Measurements from ENCODE around the gene HS3ST5.

Gene HS3ST5

DNA sequence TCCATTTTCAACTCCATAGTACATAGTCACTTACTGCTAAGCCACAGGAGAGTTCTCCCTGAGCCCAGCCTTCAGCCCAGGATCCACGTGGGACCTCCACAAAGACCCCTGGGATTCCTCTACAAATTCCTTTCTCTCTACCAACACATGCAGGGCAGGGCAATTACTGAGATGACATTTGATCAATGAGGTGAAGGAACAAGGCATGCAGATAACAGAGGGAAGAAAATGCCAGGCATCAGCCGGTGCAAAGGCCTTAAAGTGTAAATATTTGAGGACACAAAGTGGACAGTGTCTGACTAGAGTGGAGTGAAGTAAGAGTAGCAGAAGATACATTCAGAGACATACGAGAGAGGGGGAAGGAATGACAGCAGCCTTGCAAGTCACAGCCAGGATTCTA, 70.2 kb downstream of the HS3ST5 start:
- H3K4me3 Mint-ChIP-seq = no peak overlapping the region
- H3K9me3 Mint-ChIP-seq = no peaks in the 10 kb centered on the region
- H3K27me3 Mint-ChIP-seq (ENCODE audit: low read depth) = no peaks in the 10 kb centered on the region
- no peaks in the 10 kb centered on the region for H3K4me1 Mint-ChIP-seq
- no peak overlapping the region for H3K27ac Mint-ChIP-seq
- no peaks in the 10 kb centered on the region for H3K36me3 Mint-ChIP-seq (ENCODE audit: low read depth)
- no peak for TF ChIP-seq CTCF (IDR thresholded peaks at IDR 0.05; ENCODE audit: unreplicated experiment in 3 of 3)

- no peaks in the 10 kb centered on the region for H3K36me3 Mint-ChIP-seq (ENCODE audit: low read depth)
- no peak overlapping the region for H3K27ac Mint-ChIP-seq
- H3K4me3 Mint-ChIP-seq = no peak overlapping the region
- TF ChIP-seq CTCF (IDR thresholded peaks at IDR 0.05; ENCODE audit: unreplicated experiment in 3 of 3) = no peak
- H3K27me3 Mint-ChIP-seq (ENCODE audit: low read depth) = no peaks in the 10 kb centered on the region
- H3K4me1 Mint-ChIP-seq = no peaks in the 10 kb centered on the region
- H3K9me3 Mint-ChIP-seq = no peaks in the 10 kb centered on the region
These were observed 71.4 kb downstream of the HS3ST5 start for GRCh38 chr6:114271405-114271804.

DNA sequence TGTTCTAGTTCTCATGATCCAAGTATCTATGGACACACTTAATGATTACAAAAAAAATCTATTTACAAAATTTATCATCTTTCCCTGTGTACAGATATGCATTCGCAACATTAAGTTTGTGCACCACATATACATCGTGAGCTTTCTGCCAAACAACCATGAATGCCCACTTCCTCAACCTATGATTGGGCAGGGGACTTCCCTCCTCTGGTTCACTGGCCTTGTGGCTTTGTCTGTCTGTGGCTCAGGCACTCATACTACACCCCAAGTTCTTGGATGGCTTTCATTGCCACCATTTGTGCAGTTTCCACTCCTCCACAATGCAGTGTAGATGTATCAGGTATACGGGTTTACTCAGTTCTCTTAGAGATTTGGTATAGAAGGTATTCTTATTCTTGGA, 74.9 kb downstream of the HS3ST5 start:
- Mint-ChIP-seq H3K4me1 (no peaks in the 10 kb centered on the region), H3K9me3 (no peaks in the 10 kb centered on the region), H3K27me3 (ENCODE audit: low read depth) (no peaks in the 10 kb centered on the region), H3K4me3 (no peak overlapping the region), H3K27ac (no peak overlapping the region), H3K36me3 (ENCODE audit: low read depth) (no peaks in the 10 kb centered on the region)
- TF ChIP-seq CTCF (IDR thresholded peaks at IDR 0.05; ENCODE audit: unreplicated experiment in 3 of 3) = no peak

DNA sequence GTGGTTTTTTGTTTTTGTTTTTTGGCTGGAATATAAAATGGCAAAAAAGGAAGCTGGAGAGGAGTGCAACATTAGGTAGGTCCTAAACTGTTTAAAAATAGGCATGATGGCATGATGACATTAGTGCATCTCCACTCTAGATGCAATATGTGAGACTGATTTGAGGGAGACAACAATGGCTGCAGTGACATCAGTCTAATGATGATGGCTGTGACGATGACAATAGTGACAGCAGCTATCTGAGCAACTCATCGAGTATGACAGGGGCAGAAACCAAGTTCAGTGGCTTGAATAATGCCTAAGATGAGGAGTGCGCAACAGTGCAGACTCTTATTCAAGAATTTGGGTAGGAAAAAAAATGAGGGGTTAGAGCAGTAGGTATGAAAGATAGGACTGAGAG, 82.0 kb downstream of the HS3ST5 start:
- Mint-ChIP-seq H3K4me1 (no peaks in the 10 kb centered on the region), H3K36me3 (ENCODE audit: low read depth) (no peaks in the 10 kb centered on the region), H3K27me3 (ENCODE audit: low read depth) (no peaks in the 10 kb centered on the region), H3K9me3 (peaks cover 5% of the 10 kb centered on the region), H3K4me3 (no peak overlapping the region), H3K27ac (no peak overlapping the region)
- TF ChIP-seq CTCF (IDR thresholded peaks at IDR 0.05; ENCODE audit: unreplicated experiment in 3 of 3) = no peak

GRCh38 chr6:114258376-114258775, 84.4 kb downstream of the HS3ST5 start:
- no peaks in the 10 kb centered on the region for H3K4me1 Mint-ChIP-seq
- peaks cover 8% of the 10 kb centered on the region for H3K9me3 Mint-ChIP-seq
- TF ChIP-seq CTCF (IDR thresholded peaks at IDR 0.05; ENCODE audit: unreplicated experiment in 3 of 3) = no peak
- H3K36me3 Mint-ChIP-seq (ENCODE audit: low read depth) = no peaks in the 10 kb centered on the region
- H3K4me3 Mint-ChIP-seq = no peak overlapping the region
- H3K27ac Mint-ChIP-seq = no peak overlapping the region
- no peaks in the 10 kb centered on the region for H3K27me3 Mint-ChIP-seq (ENCODE audit: low read depth)

DNA sequence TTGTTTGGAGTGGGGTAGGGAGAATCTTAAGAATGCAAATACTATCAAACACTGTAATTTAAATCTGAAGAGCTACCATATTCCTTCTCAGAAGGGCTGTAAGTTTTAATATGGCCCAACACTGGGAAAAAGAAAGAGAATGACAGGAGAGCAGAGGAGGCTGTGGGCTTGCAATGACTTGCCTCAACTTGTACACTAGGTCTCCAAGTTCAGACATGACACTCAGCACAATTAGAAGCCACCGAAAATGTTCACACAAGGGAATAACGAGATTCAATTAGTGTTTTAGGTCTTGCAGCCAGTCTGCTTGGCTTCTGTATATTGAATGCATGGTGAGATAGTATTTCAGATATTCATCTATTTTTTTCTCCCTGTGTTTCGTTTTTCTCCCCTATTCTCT, 89.4 kb downstream of the HS3ST5 start:
- H3K9me3 Mint-ChIP-seq = peaks cover 8% of the 10 kb centered on the region
- H3K4me1 Mint-ChIP-seq = no peaks in the 10 kb centered on the region
- no peaks in the 10 kb centered on the region for H3K36me3 Mint-ChIP-seq (ENCODE audit: low read depth)
- H3K27me3 Mint-ChIP-seq (ENCODE audit: low read depth) = no peaks in the 10 kb centered on the region
- TF ChIP-seq CTCF (IDR thresholded peaks at IDR 0.05; ENCODE audit: unreplicated experiment in 3 of 3) = no peak
- H3K27ac Mint-ChIP-seq = no peak overlapping the region
- H3K4me3 Mint-ChIP-seq = no peak overlapping the region

Measured in nephron (organoid).